T-cell (primary cell): ENCODE results near the gene PADI2. TPM values are rescaled to one million over a fixed set of nuclear protein-coding genes. Genes with fewer than 3 reads are reported as not detected.

Experiments used
- ATAC-seq, 4 experiments: fragments of 200-7000 bp in 3 of 4; fragments of 150-1000 bp in 1 of 4; cut with Tn5 transposase; replicated peaks in 1 of 4; 1 replicate in 3 of 4; 2 replicates in 1 of 4; pipeline ENCODE4 v1.10.0; 2021; ENCODE audit warnings: moderate library complexity in 3 of 4, mild to moderate bottlenecking in 2 of 4, moderate number of reproducible peaks in 1 of 4
- CTCF ChIA-PET, 2 donors: fragments of 300-600 bp; sonication (Branson Sonifier 250); formaldehyde crosslinking; loops; one replicate each; lab custom pipeline; 2022; ENCODE audit warnings: antibody characterized with exemption in 2 of 2; lab: Charles Lee
- POLR2A ChIA-PET, 2 donors: fragments of 300-600 bp; sonication (Branson Sonifier 250); formaldehyde crosslinking; loops; one replicate each; lab custom pipeline; 2022; ENCODE audit warnings: antibody characterized with exemption in 2 of 2; lab: Charles Lee
- DNase-seq, 35 experiments: peaks; one replicate each; pipeline versions ENCODE4 v3.0.0 to v3.0.0-alpha.2; 2013 to 2023
- H3K27ac ChIP-seq: one replicate; pipeline ENCODE4 v1.5.1; 2013; ENCODE audit warnings: low read length
- H3K27me3 ChIP-seq, 2 experiments: replicated peaks in 1 of 2; 1 replicate in 1 of 2; 2 replicates in 1 of 2; pipeline versions ENCODE4 v1.6.1 to v1.7.0; 2013; ENCODE audit warnings: low read length in 1 of 2, mixed read lengths in 1 of 2; ENCODE audit not compliant: control insufficient read depth in 2 of 2, insufficient read depth in 2 of 2; ENCODE audit errors: extremely low read depth in 1 of 2
- H3K36me3 ChIP-seq, 2 donors: 1 replicate in 1 of 2; 2 replicates in 1 of 2; pipeline versions ENCODE4 v1.6.1 to v1.7.0; 2013; ENCODE audit warnings: low read length in 1 of 2; ENCODE audit not compliant: control insufficient read depth in 2 of 2, insufficient read depth in 1 of 2; ENCODE audit errors: extremely low read depth in 1 of 2
- H3K4me1 ChIP-seq, 2 experiments: 1 replicate in 1 of 2; 2 replicates in 1 of 2; pipeline versions ENCODE4 v1.6.1 to v1.7.0; 2013; ENCODE audit warnings: low read length in 2 of 2, mixed read lengths in 1 of 2; ENCODE audit not compliant: insufficient read depth in 2 of 2, control insufficient read depth in 1 of 2; ENCODE audit errors: extremely low read depth in 1 of 2
- H3K4me3 ChIP-seq, 2 donors: 1 replicate in 1 of 2; 2 replicates in 1 of 2; pipeline versions ENCODE4 v1.5.1 to v1.7.0; 2013; ENCODE audit warnings: mild to moderate bottlenecking in 2 of 2, low read length in 1 of 2, moderate library complexity in 1 of 2; ENCODE audit not compliant: control insufficient read depth in 1 of 2; ENCODE audit errors: extremely low read depth in 1 of 2
- H3K9me3 ChIP-seq: 2 replicates; pipeline ENCODE4 v1.7.0; 2013
- H3K27ac Mint-ChIP-seq, 2 donors: one replicate each; pipeline ENCODE4 v1.8.0; 2020 to 2021; ENCODE audit warnings: mild to moderate bottlenecking in 2 of 2, mixed read lengths in 2 of 2
- H3K27me3 Mint-ChIP-seq, 2 donors: one replicate each; pipeline ENCODE4 v1.8.0; 2021 to 2022; ENCODE audit warnings: mixed read lengths in 2 of 2
- H3K36me3 Mint-ChIP-seq: one replicate; pipeline ENCODE4 v1.8.0; 2021; ENCODE audit warnings: mixed read lengths
- H3K4me1 Mint-ChIP-seq, 3 donors: one replicate each; pipeline ENCODE4 v1.8.0; 2020 to 2022; ENCODE audit warnings: mixed read lengths in 3 of 3, mild to moderate bottlenecking in 1 of 3
- H3K4me3 Mint-ChIP-seq, 3 donors: one replicate each; pipeline ENCODE4 v1.8.0; 2020 to 2022; ENCODE audit warnings: mild to moderate bottlenecking in 3 of 3, mixed read lengths in 3 of 3, moderate library complexity in 3 of 3
- H3K9me3 Mint-ChIP-seq, 3 donors: one replicate each; pipeline ENCODE4 v1.8.0; 2020 to 2022; ENCODE audit warnings: mixed read lengths in 3 of 3
- WGBS: methylation state at CpG from one replicate; pipeline ENCODE4 v1.1.5; 2013; ENCODE audit warnings: missing lambda C conversion rate; ENCODE audit not compliant: insufficient coverage; 5-methylcytosine and 5-hydroxymethylcytosine counted together
- total RNA-seq, 35 experiments: library from RNA in 6 of 35; stranded (reverse) in 6 of 35; fragments of 120-200 nt in 1 of 35; gene quantifications; one replicate each; pipeline versions ENCODE4 v1.2.1 to v1.2.4 and lab custom pipeline; 2013 to 2026

PADI2 gene
- total RNA-seq = under 1 TPM in 3 of 5 donors, not detected in 2; 0.23 to 0.35 (median 0.30) TPM
- total RNA-seq (2013) = 0.24 TPM
- 0 to 19.5 (median 0.84) reads per million in 29 experiments for total RNA-seq (lab: John Stamatoyannopoulos, UW)

DNA sequence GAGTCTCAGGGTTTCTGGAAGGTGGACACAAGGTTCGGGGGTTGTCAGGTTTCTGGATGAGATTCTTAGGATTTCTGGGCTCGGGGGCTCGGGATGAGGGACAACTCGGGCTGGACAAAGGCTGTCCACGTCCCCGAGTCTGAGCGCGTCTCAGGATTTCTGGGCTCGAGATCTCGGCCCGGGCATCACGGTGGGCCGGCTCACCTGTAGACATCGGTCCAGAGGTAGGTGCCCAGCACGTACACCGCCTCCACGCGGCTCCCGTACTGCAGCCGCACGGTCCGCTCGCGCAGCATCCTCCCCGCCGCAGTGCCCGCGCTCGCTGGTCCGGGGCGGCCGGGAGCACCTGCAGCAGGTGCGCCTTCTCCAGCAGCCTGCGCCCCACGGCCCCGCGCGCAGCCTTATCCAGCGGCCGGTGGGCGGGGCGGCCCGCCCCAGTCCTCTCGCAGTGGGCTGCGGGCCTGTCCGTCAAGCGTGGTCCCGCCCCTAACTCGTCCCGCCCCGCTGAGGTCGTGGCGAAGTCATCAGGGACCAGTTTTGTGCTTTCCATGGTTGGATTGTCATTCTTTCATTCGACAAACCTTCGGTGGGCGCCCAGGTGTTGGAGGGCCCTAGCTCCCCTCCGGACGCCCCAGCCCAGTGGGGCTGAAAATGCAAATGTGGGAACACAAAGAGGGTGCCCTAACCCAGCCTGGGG, at the start of gene PADI2:
Gene PADI2, minus strand, starts transcription at position 376 of the 697 bp plus-strand sequence. Its CDS starts 80 bp downstream, at position 296.
- Mint-ChIP-seq H3K4me3 (peak within 1 kb of the TSS in 2 of 3 donors; percentile 39 to 60), H3K27ac (no peak within 1 kb of the TSS), H3K4me1 (peaks cover 0 to 15% (median 8%) of the 10 kb centered on the region in 3 donors), H3K9me3 (no peaks in the 10 kb centered on the region), H3K27me3 (peaks cover 53 to 58% of the 10 kb centered on the region in 2 donors), H3K36me3 (no peaks in the 10 kb centered on the region)
- CTCF ChIA-PET = no interaction called here
- Histone ChIP-seq H3K36me3 (no peaks in the 10 kb centered on the region), H3K4me3 (peak within 1 kb of the TSS in 1 of 2 donors; percentile 44), H3K4me1 (peaks cover 0 to 14% of the 10 kb centered on the region in 2 experiments), H3K27ac (no peak within 1 kb of the TSS), H3K27me3 (peaks cover 2 to 64% of the 10 kb centered on the region in 2 experiments), H3K9me3 (no peaks in the 10 kb centered on the region)
- POLR2A ChIA-PET = no interaction called here
- WGBS = 2% methylated on average over 58 of the region's 58 CpGs
- DNase-seq (peak in 32 of 35 experiments; percentile 8 to 61 (median 32)), ATAC-seq (peak; percentile 78 to 99 (median 81))

DNA sequence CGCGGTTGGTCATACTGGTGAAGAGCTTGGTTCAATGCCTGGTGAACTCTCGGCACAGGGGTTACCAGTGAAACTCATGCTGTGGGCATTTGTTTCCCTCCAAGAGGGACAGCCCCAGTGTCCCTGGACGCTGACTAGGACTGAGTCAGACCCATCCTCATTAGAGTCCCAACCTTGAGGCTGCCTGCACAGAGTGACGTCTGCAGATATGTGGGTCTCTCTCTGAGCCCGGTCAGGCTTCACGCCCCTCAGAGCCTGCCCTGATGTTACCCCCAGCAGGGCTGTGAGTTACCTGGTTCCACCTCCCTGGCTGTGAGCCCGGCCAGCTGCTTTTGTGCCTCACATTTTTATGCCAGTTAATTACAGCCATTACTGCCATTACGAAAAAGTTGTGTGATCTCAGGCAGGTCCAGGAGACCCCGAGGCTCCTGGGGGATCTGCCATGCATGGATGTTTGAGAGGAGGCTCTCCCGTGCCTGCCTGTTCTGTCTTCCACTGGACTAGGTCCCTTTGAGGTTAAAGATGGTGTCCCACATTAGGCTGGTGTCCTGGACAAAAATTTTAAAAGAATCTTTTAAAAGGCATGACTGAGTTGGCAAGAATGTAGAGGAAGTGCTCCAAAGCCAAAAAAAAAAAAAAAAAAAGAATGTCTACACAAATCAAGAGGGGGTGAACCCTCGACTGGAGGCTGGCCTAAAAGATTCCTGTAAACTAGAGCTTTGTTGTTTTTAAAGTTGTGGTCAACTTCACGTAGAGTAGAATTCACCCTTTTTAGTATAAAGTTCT, 49.0 kb upstream of the PADI2 start:
- H3K4me3 ChIP-seq = no peak overlapping the region
- no peaks in the 10 kb centered on the region for H3K9me3 ChIP-seq
- no peaks in the 10 kb centered on the region for H3K36me3 ChIP-seq
- H3K27ac ChIP-seq = no peak overlapping the region
- H3K4me1 ChIP-seq = no peaks in the 10 kb centered on the region
- POLR2A ChIA-PET = no interaction called here
- no peak for DNase-seq
- H3K27ac Mint-ChIP-seq = no peak overlapping the region
- H3K36me3 Mint-ChIP-seq = peaks cover 3% of the 10 kb centered on the region
- no peak overlapping the region for H3K4me3 Mint-ChIP-seq
- no peaks in the 10 kb centered on the region for H3K4me1 Mint-ChIP-seq
- no peak for ATAC-seq
- 83% methylated on average over 8 of the region's 13 CpGs for WGBS
- H3K27me3 Mint-ChIP-seq = peaks cover 7 to 9% of the 10 kb centered on the region in 2 donors
- no peaks in the 10 kb centered on the region for H3K9me3 Mint-ChIP-seq
- CTCF ChIA-PET = no interaction called here
- peaks cover 0 to 11% of the 10 kb centered on the region in 2 experiments for H3K27me3 ChIP-seq

DNA sequence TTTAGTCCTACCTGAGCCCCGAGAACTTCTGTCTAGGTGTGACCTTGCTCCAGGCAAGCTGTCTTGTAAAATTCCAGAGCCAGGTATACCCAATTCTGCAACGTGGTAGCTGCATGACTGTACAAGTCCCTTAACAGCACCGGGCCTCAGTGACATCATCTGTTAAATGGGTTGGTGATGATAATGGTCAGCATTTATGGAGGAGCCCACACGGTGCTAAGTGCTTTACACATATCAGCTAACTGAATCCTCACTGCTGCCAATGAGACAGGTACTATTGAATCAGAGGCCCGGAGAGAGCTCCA, 48.5 kb upstream of the PADI2 start:
- no peaks in the 10 kb centered on the region for H3K36me3 Mint-ChIP-seq
- Histone ChIP-seq H3K4me1 (no peaks in the 10 kb centered on the region), H3K9me3 (no peaks in the 10 kb centered on the region), H3K36me3 (no peaks in the 10 kb centered on the region), H3K4me3 (no peak overlapping the region), H3K27ac (no peak overlapping the region), H3K27me3 (peaks cover 0 to 12% of the 10 kb centered on the region in 2 experiments)
- H3K4me3 Mint-ChIP-seq = no peak overlapping the region
- no peak for DNase-seq
- no peaks in the 10 kb centered on the region for H3K4me1 Mint-ChIP-seq
- CTCF ChIA-PET = no interaction called here
- POLR2A ChIA-PET = no interaction called here
- no peaks in the 10 kb centered on the region for H3K9me3 Mint-ChIP-seq
- peaks cover 3 to 7% of the 10 kb centered on the region in 2 donors for H3K27me3 Mint-ChIP-seq
- no peak for ATAC-seq
- H3K27ac Mint-ChIP-seq = no peak overlapping the region
- 71% methylated on average over 4 of the region's 5 CpGs for WGBS

DNA sequence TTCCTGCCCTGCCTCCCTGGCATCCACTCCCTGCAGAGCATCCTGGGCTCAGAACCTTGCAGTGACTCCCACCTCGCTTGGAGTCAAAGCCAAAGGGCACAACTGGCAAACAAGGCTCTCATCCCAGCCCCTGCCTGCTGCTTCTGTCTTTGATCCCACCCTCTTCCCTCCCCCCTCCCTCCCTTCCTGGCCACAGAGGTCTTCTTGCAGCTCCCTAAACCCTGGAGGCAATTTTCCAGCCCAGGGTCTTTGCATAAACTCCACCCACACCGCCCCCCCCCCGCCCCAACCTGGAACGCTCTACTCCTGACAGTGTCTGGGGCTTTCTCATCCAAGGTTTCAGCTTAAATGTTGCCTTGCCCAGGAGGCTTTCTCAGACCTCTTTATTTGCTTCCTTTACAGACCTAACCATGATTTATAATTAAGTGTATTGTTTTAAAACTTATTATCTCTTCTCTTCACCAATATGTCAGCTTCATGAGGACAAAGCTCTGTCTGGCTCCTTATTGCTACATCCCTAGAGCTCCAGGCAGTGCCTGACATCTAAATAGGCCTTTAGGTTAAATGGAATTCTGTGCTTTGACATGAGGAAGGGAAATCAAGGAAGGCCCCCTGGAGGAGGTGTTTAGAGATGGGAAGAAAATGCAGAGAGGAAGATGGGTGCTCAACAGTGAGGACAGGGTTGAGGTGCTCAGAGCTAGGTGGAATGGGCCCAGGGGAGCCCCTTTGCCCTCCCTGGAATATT, 48.0 kb upstream of the PADI2 start:
- Histone ChIP-seq H3K4me1 (no peaks in the 10 kb centered on the region), H3K27ac (no peak overlapping the region), H3K27me3 (peaks cover 0 to 14% of the 10 kb centered on the region in 2 experiments), H3K4me3 (no peak overlapping the region), H3K36me3 (no peaks in the 10 kb centered on the region), H3K9me3 (no peaks in the 10 kb centered on the region)
- ChIA-PET CTCF (no interaction called here), POLR2A (no interaction called here)
- peaks cover 2 to 7% of the 10 kb centered on the region in 2 donors for H3K27me3 Mint-ChIP-seq
- H3K27ac Mint-ChIP-seq = no peak overlapping the region
- no peak overlapping the region for H3K4me3 Mint-ChIP-seq
- no peaks in the 10 kb centered on the region for H3K4me1 Mint-ChIP-seq
- no peaks in the 10 kb centered on the region for H3K9me3 Mint-ChIP-seq
- ATAC-seq = no peak
- H3K36me3 Mint-ChIP-seq = no peaks in the 10 kb centered on the region
- 67% methylated on average over 1 of the region's 4 CpGs for WGBS
- no peak for DNase-seq

DNA sequence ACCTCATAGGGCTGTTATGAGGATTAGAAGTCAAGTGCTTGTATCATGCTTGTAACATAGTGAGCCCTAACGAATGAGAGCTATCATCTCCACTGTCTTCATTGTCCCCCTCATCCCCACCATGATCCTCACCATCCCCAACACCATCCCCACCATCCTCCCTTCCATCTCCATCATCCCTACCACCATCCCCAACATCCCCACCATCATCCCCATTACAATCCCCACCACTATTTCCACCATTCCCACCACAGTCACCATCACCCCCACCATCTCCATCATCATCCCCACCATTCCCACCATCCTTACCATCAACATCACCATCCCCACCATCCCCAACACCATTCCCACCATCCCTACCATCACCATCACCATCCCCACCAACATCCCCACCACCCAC, 46.6 kb upstream of the PADI2 start:
- Histone ChIP-seq H3K27ac (no peak overlapping the region), H3K4me1 (no peaks in the 10 kb centered on the region), H3K9me3 (no peaks in the 10 kb centered on the region), H3K4me3 (no peak overlapping the region), H3K36me3 (no peaks in the 10 kb centered on the region), H3K27me3 (peaks cover 0 to 13% of the 10 kb centered on the region in 2 experiments)
- Mint-ChIP-seq H3K4me1 (no peaks in the 10 kb centered on the region), H3K27me3 (peaks cover 2 to 7% of the 10 kb centered on the region in 2 donors), H3K9me3 (no peaks in the 10 kb centered on the region), H3K27ac (no peak overlapping the region), H3K4me3 (no peak overlapping the region), H3K36me3 (no peaks in the 10 kb centered on the region)
- ATAC-seq (no peak), DNase-seq (no peak)
- WGBS = 70% methylated on average over 1 of the region's 1 CpG
- ChIA-PET CTCF (no interaction called here), POLR2A (no interaction called here)
